Upper lobe of left lung (tissue), 6 donors: Measurements from ENCODE around the gene PNPO. TPM values are rescaled to one million over a fixed set of nuclear protein-coding genes. Genes with fewer than 3 reads are reported as not detected.

Experiments
- ATAC-seq, 2 donors: fragments of 200-7000 bp; cut with Tn5 transposase; one replicate each; pipeline ENCODE4 v1.9.1; 2022; ENCODE audit warnings: mild to moderate bottlenecking in 2 of 2, moderate library complexity in 2 of 2; ENCODE audit not compliant: low FRiP score in 2 of 2
- DNase-seq, 2 donors: peaks; one replicate each; pipeline ENCODE4 v3.0.0-alpha.2; 2019 to 2020
- H3K27ac ChIP-seq, 4 donors: fragments of 200-600 bp; sonication (generic); one replicate each; pipeline ENCODE4 v1.5.1; 2016 to 2019
- H3K27me3 ChIP-seq, 4 donors: fragments of 200-600 bp; sonication (generic); one replicate each; pipeline ENCODE4 v1.5.1; 2017 to 2019
- H3K36me3 ChIP-seq, 4 donors: fragments of 200-600 bp; sonication (generic); one replicate each; pipeline ENCODE4 v1.5.1; 2016 to 2019
- H3K4me1 ChIP-seq, 4 donors: fragments of 200-600 bp; sonication (generic); one replicate each; pipeline ENCODE4 v1.5.1; 2018 to 2019
- H3K4me3 ChIP-seq, 4 donors: fragments of 200-600 bp; sonication (generic); one replicate each; pipeline ENCODE4 v1.5.1; 2017 to 2019; ENCODE audit warnings: mild to moderate bottlenecking in 2 of 4, moderate library complexity in 1 of 4
- H3K9me3 ChIP-seq, 4 donors: fragments of 200-600 bp; sonication (generic); one replicate each; pipeline ENCODE4 v1.5.1; 2018 to 2019
- EP300 ChIP-seq, 4 donors: sonication (generic); formaldehyde crosslinking; IDR thresholded peaks; one replicate each; pipeline ENCODE4 v1.5.1; 2017; ENCODE audit warnings: antibody characterized with exemption in 4 of 4, control low read depth in 2 of 4
- POLR2A ChIP-seq, 4 donors: fragments of 450-650 bp; IDR thresholded peaks; one replicate each; pipeline ENCODE4 v1.5.1; 2016 to 2017; ENCODE audit warnings: antibody characterized with exemption in 4 of 4, mild to moderate bottlenecking in 2 of 4
- POLR2AphosphoS5 ChIP-seq, 2 donors: sonication (generic); formaldehyde crosslinking; IDR thresholded peaks; one replicate each; pipeline ENCODE4 v1.5.1; 2017; ENCODE audit warnings: antibody characterized with exemption in 2 of 2
- WGBS, 2 donors: methylation state at CpG; one replicate each; pipeline ENCODE4 v1.1.5; 2017 to 2018; 5-methylcytosine and 5-hydroxymethylcytosine counted together
- total RNA-seq, 6 donors: library from RNA; depleted of rRNA in 4 of 6; stranded (reverse); fragments of >200 nt in 4 of 6; gene quantifications; one replicate each; pipeline versions ENCODE4 v1.1.0 to v1.2.1, GENCODE V29; 2016 to 2021
- TF ChIP-seq, protein P1 (sequence below), 6 experiments: fragments of 450-650 bp in 4 of 6; fragments of 200-600 bp in 2 of 6; sonication (generic) in 2 of 6; IDR thresholded peaks; one replicate each; pipeline ENCODE4 v1.5.1; 2016 to 2019; ENCODE audit warnings: antibody characterized with exemption in 6 of 6
- donor health status: DM: no; HTN: no; CAD: no; lungs with moderate emphysema.
- donor health status: DM: no; HTN: yes; CAD: no; lungs with severe emphysema.

Gene PNPO
- total RNA-seq, 6 donors from 2014 or later, result 16.2 to 40.2 (median 28.7) TPM

DNA sequence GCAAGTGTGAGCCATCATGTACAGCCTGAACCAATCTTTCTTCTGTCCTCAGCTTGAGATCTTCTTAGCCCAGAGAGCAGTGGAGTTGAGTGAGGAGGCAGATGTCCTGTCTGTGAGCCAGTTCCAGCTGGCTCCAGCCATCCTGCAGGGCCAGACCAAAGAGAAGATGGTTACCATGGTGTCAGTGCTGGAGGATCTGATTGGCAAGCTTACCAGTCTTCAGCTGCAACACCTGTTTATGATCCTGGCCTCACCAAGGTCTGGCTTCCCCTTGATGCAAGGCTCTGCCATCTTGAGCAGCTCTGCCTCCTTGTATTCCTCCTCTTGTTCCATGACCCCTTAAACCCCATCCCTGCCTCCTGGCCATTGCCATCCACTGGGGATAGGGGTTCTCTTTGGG is 39.2 kb downstream of the PNPO start:
- Histone ChIP-seq H3K4me3 (no peak overlapping the region), H3K9me3 (no peaks in the 10 kb centered on the region), H3K36me3 (peaks cover 18 to 88% (median 75%) of the 10 kb centered on the region in 4 donors), H3K27me3 (no peaks in the 10 kb centered on the region), H3K4me1 (peaks cover 0 to 6% (median 1%) of the 10 kb centered on the region in 4 donors), H3K27ac (no peak overlapping the region)
- no peak for TF ChIP-seq EP300 (IDR thresholded peaks at IDR 0.05)
- TF ChIP-seq POLR2AphosphoS5 (IDR thresholded peaks at IDR 0.05), result no peak
- no peak for TF ChIP-seq POLR2A (IDR thresholded peaks at IDR 0.05)
- TF ChIP-seq, protein P1, sequence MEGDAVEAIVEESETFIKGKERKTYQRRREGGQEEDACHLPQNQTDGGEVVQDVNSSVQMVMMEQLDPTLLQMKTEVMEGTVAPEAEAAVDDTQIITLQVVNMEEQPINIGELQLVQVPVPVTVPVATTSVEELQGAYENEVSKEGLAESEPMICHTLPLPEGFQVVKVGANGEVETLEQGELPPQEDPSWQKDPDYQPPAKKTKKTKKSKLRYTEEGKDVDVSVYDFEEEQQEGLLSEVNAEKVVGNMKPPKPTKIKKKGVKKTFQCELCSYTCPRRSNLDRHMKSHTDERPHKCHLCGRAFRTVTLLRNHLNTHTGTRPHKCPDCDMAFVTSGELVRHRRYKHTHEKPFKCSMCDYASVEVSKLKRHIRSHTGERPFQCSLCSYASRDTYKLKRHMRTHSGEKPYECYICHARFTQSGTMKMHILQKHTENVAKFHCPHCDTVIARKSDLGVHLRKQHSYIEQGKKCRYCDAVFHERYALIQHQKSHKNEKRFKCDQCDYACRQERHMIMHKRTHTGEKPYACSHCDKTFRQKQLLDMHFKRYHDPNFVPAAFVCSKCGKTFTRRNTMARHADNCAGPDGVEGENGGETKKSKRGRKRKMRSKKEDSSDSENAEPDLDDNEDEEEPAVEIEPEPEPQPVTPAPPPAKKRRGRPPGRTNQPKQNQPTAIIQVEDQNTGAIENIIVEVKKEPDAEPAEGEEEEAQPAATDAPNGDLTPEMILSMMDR (IDR thresholded peaks at IDR 0.05), result no peak
- DNase-seq (no peak), ATAC-seq (no peak)

DNA sequence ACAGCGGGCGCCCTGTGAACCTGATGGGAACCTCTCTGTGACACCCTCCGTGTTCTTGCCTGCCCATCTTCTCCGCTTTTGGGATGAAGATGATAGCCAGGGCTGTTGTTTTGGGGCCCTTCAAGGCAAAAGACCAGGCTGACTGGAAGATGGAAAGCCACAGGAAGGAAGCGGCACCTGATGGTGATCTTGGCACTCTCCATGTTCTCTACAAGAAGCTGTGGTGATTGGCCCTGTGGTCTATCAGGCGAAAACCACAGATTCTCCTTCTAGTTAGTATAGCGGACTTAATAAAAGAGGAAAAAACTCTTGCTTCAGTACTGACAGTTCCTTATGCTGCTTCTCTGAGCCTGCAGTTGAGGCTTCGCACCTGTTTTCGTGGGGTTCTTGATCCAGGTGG is 40.1 kb downstream of the PNPO start:
- no peak overlapping the region for H3K4me3 ChIP-seq
- H3K9me3 ChIP-seq, result no peaks in the 10 kb centered on the region
- peaks cover 9 to 79% (median 66%) of the 10 kb centered on the region in 4 donors for H3K36me3 ChIP-seq
- ATAC-seq, result no peak
- TF ChIP-seq, protein P1 (IDR thresholded peaks at IDR 0.05), result no peak
- no peak for TF ChIP-seq EP300 (IDR thresholded peaks at IDR 0.05)
- no peak for TF ChIP-seq POLR2AphosphoS5 (IDR thresholded peaks at IDR 0.05)
- no peak for TF ChIP-seq POLR2A (IDR thresholded peaks at IDR 0.05)
- peak in 1 of 2 donors; percentile 29 for DNase-seq
- no peaks in the 10 kb centered on the region for H3K27me3 ChIP-seq
- peaks cover 0 to 6% (median 1%) of the 10 kb centered on the region in 4 donors for H3K4me1 ChIP-seq
- H3K27ac ChIP-seq, result no peak overlapping the region
- WGBS, 2 donors, result 86 to 92% methylated on average over 7 to 9 of the region's 9 CpGs

DNA sequence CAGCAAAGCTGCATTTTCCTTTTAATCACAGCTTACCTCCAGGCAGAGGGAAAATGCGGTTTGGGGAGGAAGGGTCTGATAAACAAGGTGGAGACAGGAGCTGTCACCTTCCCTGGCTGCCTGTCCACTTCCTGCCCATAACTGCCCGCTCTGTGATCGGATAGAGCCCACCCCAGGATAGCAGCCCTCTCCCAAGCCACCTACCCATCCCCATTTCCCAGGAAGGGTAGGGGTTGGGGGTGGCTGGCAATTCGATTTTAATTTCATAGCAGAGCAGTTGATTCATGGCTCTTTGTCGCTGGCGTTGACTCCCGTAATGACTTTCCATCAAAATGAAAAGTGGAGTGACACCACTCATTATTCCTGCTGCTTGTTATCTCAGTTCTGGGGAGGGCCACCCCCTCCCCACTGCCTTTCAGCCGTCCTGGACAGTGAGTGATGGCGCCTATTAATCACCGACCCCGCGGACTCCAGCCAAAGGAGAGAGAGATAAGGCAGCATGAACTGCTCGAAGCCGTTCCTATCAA is 40.8 kb downstream of the PNPO start:
- H3K9me3 ChIP-seq, result no peaks in the 10 kb centered on the region
- 79% methylated on average over 14 of the region's 14 CpGs for WGBS, 2 donors
- peaks cover 7 to 72% (median 60%) of the 10 kb centered on the region in 4 donors for H3K36me3 ChIP-seq
- H3K27ac ChIP-seq, result no peak overlapping the region
- TF ChIP-seq EP300 (IDR thresholded peaks at IDR 0.05) (no peak), POLR2A (IDR thresholded peaks at IDR 0.05) (no peak), POLR2AphosphoS5 (IDR thresholded peaks at IDR 0.05) (no peak)
- TF ChIP-seq, protein P1 (IDR thresholded peaks at IDR 0.05), result no peak
- no peak for DNase-seq
- no peak for ATAC-seq
- H3K4me3 ChIP-seq, result no peak overlapping the region
- H3K4me1 ChIP-seq, result peaks cover 0 to 6% (median 1%) of the 10 kb centered on the region in 4 donors
- H3K27me3 ChIP-seq, result no peaks in the 10 kb centered on the region

DNA sequence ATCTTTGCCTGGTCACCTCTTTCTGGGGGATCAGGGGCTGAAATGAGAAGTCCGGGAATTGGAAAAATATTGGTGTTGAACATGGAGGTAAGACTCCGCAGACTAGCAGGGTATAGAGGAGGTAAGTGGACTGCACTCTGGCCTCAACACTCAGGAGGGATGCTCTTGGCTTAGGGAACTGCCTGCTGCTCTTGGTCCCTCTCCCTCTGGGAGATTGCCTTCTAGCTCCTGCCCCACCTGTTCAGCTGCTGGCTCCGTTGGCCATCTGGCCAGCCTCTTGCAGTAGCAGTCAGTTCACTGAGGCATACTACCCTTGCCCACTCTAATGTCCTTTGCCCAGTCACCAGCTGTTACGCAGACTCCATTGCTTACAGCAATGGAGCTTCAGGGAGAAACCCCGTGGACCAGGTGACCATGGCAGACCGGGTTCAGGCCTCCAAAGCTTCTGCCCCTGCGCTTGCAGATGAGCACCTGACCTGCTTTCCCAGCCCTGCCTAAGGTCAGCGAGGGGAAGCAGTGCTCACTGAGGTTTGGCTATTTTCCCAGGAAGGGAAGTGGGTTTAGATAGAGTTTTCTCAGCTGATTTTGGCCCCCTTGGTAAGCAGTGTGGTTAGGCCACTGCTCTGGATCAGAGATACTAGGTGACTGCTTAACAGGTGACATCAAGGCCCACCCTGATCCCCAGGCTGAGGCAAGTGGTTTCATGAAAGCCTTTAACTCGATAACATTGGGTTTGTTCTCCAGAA is 41.4 kb downstream of the PNPO start:
- H3K36me3 ChIP-seq, result peaks cover 7 to 65% (median 54%) of the 10 kb centered on the region in 4 donors

More for the DNA sequence above, 41.4 kb downstream of the PNPO start:
- Histone ChIP-seq H3K27me3 (no peaks in the 10 kb centered on the region), H3K4me3 (no peak overlapping the region), H3K9me3 (no peaks in the 10 kb centered on the region), H3K4me1 (peaks cover 0 to 12% (median 5%) of the 10 kb centered on the region in 4 donors), H3K27ac (no peak overlapping the region)
- TF ChIP-seq EP300 (IDR thresholded peaks at IDR 0.05), result no peak
- no peak for TF ChIP-seq POLR2AphosphoS5 (IDR thresholded peaks at IDR 0.05)
- no peak for TF ChIP-seq POLR2A (IDR thresholded peaks at IDR 0.05)
- TF ChIP-seq, protein P1 (IDR thresholded peaks at IDR 0.05), result no peak
- ATAC-seq (no peak), DNase-seq (no peak)
- WGBS, 2 donors, result 81 to 85% methylated on average over 6 to 9 of the region's 9 CpGs
